ENCODE results near the gene PPP1R16B.

PPP1R16B gene

GRCh38 chr20:38833857-38834164, 28.3 kb downstream of the PPP1R16B start:
- Histone ChIP-seq H3K9me3 (ENCODE audit: control insufficient read depth, insufficient read depth, low read depth, low read length) (no peaks in the 10 kb centered on the region), H3K36me3 (ENCODE audit: control insufficient read depth in 2 of 2, insufficient read depth in 1 of 2, low read length in 2 of 2) (no peaks in the 10 kb centered on the region), H3K4me3 (ENCODE audit: low read depth, low read length) (no peak overlapping the region), H3K27ac (ENCODE audit: extremely low read depth, low read depth, low read length) (no peak overlapping the region), H3K4me1 (ENCODE audit: control insufficient read depth, insufficient read depth, low read length) (no peaks in the 10 kb centered on the region)
- TF ChIP-seq KLF16 (tag by site-specific recombination; IDR thresholded peaks at IDR 0.05), result no peak
- no peak for TF ChIP-seq ZNF23 (tag by site-specific recombination; IDR thresholded peaks at IDR 0.05; ENCODE audit: borderline replicate concordance)
- no peak for TF ChIP-seq PRDM4 (tag by site-specific recombination; IDR thresholded peaks at IDR 0.05)
- no peak for TF ChIP-seq MZF1 (tag by site-specific recombination; IDR thresholded peaks at IDR 0.05; ENCODE audit: borderline replicate concordance)
- no peak for TF ChIP-seq ZXDB (tag by site-specific recombination; IDR thresholded peaks at IDR 0.05)
- TF ChIP-seq TCF7L2 (IDR thresholded peaks at IDR 0.05; ENCODE audit: borderline replicate concordance, low read depth, low read length), result no peak
- no peak for TF ChIP-seq ZNF623 (tag by site-specific recombination; IDR thresholded peaks at IDR 0.05)
- TF ChIP-seq ZFP3 (tag by site-specific recombination; IDR thresholded peaks at IDR 0.05; ENCODE audit: low read depth), result no peak
- TF ChIP-seq ZBTB21 (tag by site-specific recombination; IDR thresholded peaks at IDR 0.05), result no peak
- no peak for TF ChIP-seq ZNF16 (tag by site-specific recombination; IDR thresholded peaks at IDR 0.05; ENCODE audit: low read depth)
- no peak for TF ChIP-seq ZNF121 (tag by site-specific recombination; IDR thresholded peaks at IDR 0.05)
- TF ChIP-seq ZNF292 (tag by site-specific recombination; IDR thresholded peaks at IDR 0.05; ENCODE audit: borderline replicate concordance, low read depth), result no peak
- no peak for TF ChIP-seq GFI1B (tag by site-specific recombination; IDR thresholded peaks at IDR 0.05)
- no peak for TF ChIP-seq KLF1 (tag by site-specific recombination; IDR thresholded peaks at IDR 0.05)
- TF ChIP-seq ZNF2 (tag by site-specific recombination; IDR thresholded peaks at IDR 0.05), result no peak
- TF ChIP-seq PRDM6 (tag by site-specific recombination; IDR thresholded peaks at IDR 0.05), result no peak
- TF ChIP-seq ZFP37 (tag by site-specific recombination; IDR thresholded peaks at IDR 0.05), result no peak
- no peak for TF ChIP-seq ZNF600 (tag by site-specific recombination; IDR thresholded peaks at IDR 0.05)
- no peak for TF ChIP-seq ZNF488 (tag by site-specific recombination; IDR thresholded peaks at IDR 0.05)
- CTCF ChIA-PET, result interaction anchor here (0.6 to 2.0 kb wide), 3 partner anchors 18 to 61 kb away, joined by 4 to 9 read pairs (median 4); no protein-coding TSS in a partner anchor
- POLR2A ChIA-PET, result no interaction called here

- ChIA-PET CTCF (interaction anchor here (0.6 to 2.0 kb wide), 4 partner anchors 17 to 177 kb away, joined by 3 to 9 read pairs (median 3); no protein-coding TSS in a partner anchor), POLR2A (no interaction called here)
- Histone ChIP-seq H3K9me3 (ENCODE audit: control insufficient read depth, insufficient read depth, low read depth, low read length) (no peaks in the 10 kb centered on the region), H3K4me1 (ENCODE audit: control insufficient read depth, insufficient read depth, low read length) (no peaks in the 10 kb centered on the region), H3K27ac (ENCODE audit: extremely low read depth, low read depth, low read length) (no peak overlapping the region), H3K36me3 (ENCODE audit: control insufficient read depth in 2 of 2, insufficient read depth in 1 of 2, low read length in 2 of 2) (no peaks in the 10 kb centered on the region), H3K4me3 (ENCODE audit: low read depth, low read length) (no peak overlapping the region)
- TF ChIP-seq ZBTB20 (tag by site-specific recombination; IDR thresholded peaks at IDR 0.05), result no peak
- no peak for TF ChIP-seq BCL11B (tag by site-specific recombination; IDR thresholded peaks at IDR 0.05; ENCODE audit: low read depth)
- no peak for TF ChIP-seq TCF7L2 (IDR thresholded peaks at IDR 0.05; ENCODE audit: borderline replicate concordance, low read depth, low read length)
- TF ChIP-seq TRIM28 (IDR thresholded peaks at IDR 0.05; ENCODE audit: borderline replicate concordance, low read length), result no peak
Observed at GRCh38 chr20:38834868-38835267, 29.4 kb downstream of the PPP1R16B start.
